Activated CD4-positive, CD25-positive, alpha-beta regulatory T cell treated with anti-CD3 and anti-CD28 coated beads, Interleukin-2, amount 50 U/mL, for 16 hours (primary cell): ENCODE data around the gene MAN1A2.

Source experiments
- DNase-seq: peaks from one replicate; pipeline ENCODE4 v3.0.0-alpha.2; 2020; ENCODE audit warnings: low read depth, low spot score

MAN1A2 gene

DNA sequence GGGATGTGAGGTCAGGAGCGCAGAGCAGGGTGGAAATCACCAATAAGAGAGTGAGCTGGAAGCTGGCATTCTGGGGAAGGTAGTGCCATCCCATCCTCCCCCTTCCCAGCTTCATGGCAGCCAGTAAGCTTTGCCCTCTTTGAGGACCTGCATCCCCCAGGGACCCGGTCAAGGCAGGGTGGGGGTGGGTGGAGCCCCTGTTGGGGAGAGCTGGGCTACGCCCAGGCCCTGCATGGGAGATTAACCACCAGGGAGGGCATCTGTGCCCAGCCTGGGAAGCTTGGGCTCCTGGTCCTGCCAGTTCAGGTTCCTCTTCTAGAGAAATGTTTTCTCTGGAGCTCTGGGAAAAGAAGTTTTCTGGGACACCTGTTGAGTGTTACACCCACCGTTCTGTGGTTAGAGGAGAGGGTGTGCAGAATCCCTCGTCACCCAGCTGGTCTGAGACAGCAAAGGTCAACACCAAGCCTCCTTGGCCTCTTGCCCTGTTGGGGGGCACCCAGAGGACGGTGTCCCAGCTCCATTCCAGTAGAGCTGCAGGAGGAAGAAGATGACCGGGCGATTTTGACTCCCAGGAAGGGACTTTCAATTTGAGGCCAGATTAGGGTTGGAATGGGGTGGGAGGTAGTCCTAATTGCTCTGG, 208.5 kb downstream of the MAN1A2 start:
- DNase-seq = no peak

DNA sequence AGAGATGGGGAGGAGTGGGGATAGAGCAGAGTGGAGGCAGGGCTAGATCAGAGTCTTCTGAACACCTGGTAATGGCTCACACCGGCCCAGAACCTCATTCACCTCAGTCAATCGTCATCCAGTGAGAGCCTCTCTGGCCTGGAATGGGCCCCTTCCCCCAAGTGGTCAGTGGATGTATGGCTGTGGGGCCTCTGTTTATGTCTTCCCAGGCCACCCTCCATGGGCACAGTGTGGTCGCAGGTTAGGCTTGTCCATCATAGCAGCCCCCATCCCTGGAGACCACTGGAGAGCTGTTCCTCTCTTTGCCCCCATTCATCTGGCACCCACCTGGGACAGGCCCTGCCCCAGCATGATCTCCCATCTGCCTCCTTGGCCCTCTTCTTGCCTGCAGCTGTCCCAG, 209.0 kb downstream of the MAN1A2 start:
- no peak for DNase-seq

DNA sequence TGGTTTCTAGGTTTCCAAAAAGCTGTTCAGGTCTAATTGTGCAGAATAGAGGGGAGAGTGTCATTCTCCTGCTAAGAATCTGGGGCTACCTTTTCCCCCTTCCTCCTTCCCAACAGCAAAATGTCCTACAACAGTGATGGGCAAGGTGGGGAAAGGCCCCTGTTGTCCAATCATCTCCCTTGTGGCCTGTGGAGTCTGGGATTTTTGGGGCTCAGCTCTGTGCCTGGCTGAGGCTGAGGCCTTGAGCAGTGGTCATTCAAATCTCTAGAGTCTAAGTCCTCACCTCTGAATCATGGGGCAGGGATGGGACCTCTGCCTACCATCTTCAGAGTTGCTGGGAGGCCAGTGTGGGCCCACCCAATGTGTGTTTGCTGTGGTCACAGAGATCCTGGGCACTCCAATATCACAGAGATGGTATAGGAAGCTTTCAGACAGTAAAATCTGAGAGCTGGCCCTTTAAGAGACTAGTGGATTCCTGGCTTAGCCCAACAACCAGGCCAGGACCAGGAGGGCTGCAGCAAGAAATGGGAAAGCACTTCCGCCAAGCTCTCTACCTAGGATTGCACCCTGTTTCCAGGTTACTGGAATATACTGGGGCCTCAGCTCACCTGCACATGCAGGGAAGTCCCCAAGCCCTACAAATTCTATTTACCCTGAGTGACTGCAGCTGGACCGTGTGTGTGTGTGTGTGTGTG, 210.1 kb downstream of the MAN1A2 start:
- no peak for DNase-seq

- no peak for DNase-seq
These were observed 211.2 kb downstream of the MAN1A2 start for GRCh38 chr1:117578466-117578865.
